GM13976 (cell line): ENCODE measurements around the gene ANK3.

ENCODE experiments used
- DNase-seq: peaks from one replicate; pipeline ENCODE4 v3.0.0; 2012; ENCODE audit warnings: low spot score
- in situ Hi-C: fragments of 300-500 bp; cut with MboI; formaldehyde crosslinking; loops from one replicate; pipeline ENCODE4 v1.12.0; 2022; ENCODE audit warnings: low sequenced_read_pairs, mixed read lengths, inconsistent platforms; ENCODE audit not compliant: unreplicated experiment
- TF ChIP-seq, protein P1 (sequence below): IDR thresholded peaks from 2 replicates; pipeline ENCODE4 v1.5.1; 2012; ENCODE audit warnings: borderline replicate concordance, mild to moderate bottlenecking; ENCODE audit not compliant: insufficient read depth; ENCODE audit errors: extremely low read depth, missing control alignments, control extremely low read depth

The ANK3 gene

GRCh38 chr10:60099998-60100747, 289.5 kb downstream of the ANK3 start:
- TF ChIP-seq, protein P1, sequence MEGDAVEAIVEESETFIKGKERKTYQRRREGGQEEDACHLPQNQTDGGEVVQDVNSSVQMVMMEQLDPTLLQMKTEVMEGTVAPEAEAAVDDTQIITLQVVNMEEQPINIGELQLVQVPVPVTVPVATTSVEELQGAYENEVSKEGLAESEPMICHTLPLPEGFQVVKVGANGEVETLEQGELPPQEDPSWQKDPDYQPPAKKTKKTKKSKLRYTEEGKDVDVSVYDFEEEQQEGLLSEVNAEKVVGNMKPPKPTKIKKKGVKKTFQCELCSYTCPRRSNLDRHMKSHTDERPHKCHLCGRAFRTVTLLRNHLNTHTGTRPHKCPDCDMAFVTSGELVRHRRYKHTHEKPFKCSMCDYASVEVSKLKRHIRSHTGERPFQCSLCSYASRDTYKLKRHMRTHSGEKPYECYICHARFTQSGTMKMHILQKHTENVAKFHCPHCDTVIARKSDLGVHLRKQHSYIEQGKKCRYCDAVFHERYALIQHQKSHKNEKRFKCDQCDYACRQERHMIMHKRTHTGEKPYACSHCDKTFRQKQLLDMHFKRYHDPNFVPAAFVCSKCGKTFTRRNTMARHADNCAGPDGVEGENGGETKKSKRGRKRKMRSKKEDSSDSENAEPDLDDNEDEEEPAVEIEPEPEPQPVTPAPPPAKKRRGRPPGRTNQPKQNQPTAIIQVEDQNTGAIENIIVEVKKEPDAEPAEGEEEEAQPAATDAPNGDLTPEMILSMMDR: peak; percentile 58
- in situ Hi-C loops: loop anchor here (25.0 kb wide), 1 partner anchor 337 kb away; no protein-coding TSS in a partner anchor
- peak; percentile 16 for DNase-seq

GRCh38 chr10:60098677-60099601, 290.7 kb downstream of the ANK3 start:
- DNase-seq: no peak
- TF ChIP-seq, protein P1: peak; percentile 7
- in situ Hi-C loops: no loop called here

DNA sequence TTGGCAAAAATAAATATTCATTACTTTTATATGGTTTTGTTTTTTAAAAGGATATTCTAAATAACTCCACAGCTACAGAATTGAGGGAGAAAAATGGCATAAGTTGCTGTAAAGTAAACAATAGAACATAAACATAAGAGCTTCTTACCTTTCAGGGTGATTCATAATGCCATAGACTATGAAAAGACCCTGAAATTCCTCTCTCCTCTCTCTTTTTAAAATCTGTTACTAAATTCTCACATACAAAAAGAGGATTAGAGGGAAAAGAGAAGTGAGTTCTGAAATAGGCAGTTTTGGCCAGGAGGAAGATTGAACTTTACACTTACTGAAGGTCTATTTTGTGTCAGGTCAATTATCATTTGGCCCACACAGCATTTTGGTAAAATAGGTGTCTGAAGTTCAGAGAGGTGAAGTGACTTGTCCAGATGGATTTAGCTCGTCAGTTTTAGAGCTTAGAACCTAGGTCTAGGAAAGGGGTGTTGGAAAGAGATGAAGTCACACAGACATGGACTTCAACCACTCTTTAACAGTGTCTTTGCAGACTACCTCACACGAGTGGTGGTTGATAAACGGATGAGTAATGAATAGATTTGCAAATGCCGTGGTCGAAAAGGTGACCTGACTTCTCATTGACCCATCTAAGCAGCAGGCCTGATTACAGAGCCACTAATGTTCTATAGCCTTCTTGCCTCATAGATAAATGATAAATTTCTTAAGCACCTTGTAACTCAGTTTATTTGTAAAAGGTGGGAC, 292.7 kb downstream of the ANK3 start:
- TF ChIP-seq, protein P1: no peak
- DNase-seq: peak; percentile 23
- in situ Hi-C loops: no loop called here

DNA sequence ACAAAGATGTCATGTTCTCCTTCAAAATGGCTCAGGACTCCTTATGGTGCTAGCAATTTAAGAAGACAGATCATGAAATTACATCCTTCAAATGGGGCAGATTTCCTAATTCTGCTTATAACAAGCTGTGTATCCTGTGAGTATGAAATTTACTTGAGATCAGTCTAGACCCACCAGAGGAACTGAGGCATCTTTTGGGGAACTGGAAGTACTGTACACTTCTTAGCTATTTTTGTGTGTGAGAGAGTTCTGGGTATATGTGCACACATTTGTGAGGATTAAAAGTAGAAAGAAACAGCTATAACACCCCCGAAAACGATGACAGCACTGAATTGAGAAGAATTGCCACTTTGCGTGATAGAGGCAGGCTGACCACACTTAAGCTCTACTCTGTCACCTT, 296.4 kb downstream of the ANK3 start:
- no peak for DNase-seq
- in situ Hi-C loops: no loop called here
- TF ChIP-seq, protein P1: no peak

DNA sequence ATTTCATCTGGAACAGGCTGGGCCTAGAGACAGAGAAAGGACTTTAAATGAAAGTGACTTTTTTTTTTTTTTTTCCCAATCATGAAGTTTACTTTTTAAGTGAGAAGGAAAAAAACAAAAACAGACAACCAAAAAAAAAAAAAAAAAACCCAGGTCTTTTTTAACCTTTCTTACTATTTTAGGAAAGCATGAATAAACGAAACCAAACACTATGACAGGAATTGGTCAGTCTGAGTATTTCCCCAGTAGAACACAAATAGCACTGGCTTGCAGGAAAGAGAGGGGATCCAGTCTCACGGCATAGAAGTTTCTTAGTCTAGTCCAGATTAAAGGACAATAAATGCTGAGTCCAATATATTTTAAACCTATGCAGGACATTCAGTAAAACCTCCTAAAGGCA, 302.8 kb downstream of the ANK3 start:
- TF ChIP-seq, protein P1: no peak
- in situ Hi-C loops: no loop called here
- DNase-seq: peak; percentile 52

- in situ Hi-C loops: no loop called here
- no peak for DNase-seq
- TF ChIP-seq, protein P1: no peak
Measured at GRCh38 chr10:60086421-60086820, 303.3 kb downstream of the ANK3 start.
